Measurements from ENCODE around the gene AKT1. TPM values are rescaled to one million over a fixed set of nuclear protein-coding genes. Genes with fewer than 3 reads are reported as not detected.

The AKT1 gene
- total RNA-seq, 1 donor from 2014 or later = 123 TPM

DNA sequence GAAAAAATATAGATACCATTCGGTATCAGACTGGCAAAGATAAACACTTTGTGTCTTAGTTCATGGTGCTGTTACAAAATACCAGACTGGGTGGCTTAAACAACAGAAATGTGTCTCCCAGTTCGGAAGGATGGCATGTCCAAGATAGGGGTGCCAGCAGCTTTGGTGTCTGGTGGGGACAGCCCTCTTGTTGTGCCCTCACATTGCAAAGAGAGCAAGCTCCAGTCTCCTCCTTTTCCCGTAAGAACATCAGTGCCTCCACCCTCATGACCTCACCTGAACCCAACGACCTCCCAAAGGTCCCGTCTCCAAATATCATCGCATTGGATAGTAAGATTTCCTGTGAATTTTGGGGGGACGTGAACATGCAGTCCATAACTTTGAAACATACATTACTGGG lies 17.7 kb upstream of the AKT1 start:
- no peaks in the 10 kb centered on the region for H3K27me3 Mint-ChIP-seq
- peak overlapping the region; percentile 77 for H3K4me3 Mint-ChIP-seq
- TF ChIP-seq, protein P1, sequence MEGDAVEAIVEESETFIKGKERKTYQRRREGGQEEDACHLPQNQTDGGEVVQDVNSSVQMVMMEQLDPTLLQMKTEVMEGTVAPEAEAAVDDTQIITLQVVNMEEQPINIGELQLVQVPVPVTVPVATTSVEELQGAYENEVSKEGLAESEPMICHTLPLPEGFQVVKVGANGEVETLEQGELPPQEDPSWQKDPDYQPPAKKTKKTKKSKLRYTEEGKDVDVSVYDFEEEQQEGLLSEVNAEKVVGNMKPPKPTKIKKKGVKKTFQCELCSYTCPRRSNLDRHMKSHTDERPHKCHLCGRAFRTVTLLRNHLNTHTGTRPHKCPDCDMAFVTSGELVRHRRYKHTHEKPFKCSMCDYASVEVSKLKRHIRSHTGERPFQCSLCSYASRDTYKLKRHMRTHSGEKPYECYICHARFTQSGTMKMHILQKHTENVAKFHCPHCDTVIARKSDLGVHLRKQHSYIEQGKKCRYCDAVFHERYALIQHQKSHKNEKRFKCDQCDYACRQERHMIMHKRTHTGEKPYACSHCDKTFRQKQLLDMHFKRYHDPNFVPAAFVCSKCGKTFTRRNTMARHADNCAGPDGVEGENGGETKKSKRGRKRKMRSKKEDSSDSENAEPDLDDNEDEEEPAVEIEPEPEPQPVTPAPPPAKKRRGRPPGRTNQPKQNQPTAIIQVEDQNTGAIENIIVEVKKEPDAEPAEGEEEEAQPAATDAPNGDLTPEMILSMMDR (conservative IDR thresholded peaks at IDR 0.05) = no peak
- no peak for DNase-seq (ENCODE audit: extremely low spot score, unreplicated experiment)
- H3K9me3 Mint-ChIP-seq = no peaks in the 10 kb centered on the region
- peak overlapping the region; percentile 58 for H3K27ac Mint-ChIP-seq
- H3K4me1 Mint-ChIP-seq (ENCODE audit: unreplicated experiment) = peaks cover 14% of the 10 kb centered on the region
- no peaks in the 10 kb centered on the region for H3K36me3 Mint-ChIP-seq

DNA sequence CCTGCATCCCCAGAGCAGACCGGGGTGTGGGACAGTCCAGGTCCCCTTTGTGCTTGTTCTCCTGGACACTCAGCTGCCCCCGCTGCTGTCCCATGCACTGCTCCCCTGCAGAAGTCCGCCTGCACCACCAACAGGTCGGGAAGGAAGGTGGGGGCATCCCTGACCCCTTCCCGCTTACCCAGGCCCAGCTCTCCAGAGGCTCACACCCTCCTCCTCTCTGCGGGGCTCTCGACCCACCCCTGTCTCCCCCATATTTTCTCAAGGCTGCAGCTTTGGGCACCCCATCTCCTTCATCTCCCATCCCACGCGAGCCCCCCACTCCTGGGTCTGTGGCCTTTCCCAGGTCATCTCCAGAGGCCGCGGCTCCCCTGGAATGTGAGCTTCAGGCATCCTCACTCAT lies 14.8 kb upstream of the AKT1 start:
- H3K9me3 Mint-ChIP-seq = no peaks in the 10 kb centered on the region
- no peak for DNase-seq (ENCODE audit: extremely low spot score, unreplicated experiment)
- no peak overlapping the region for H3K27ac Mint-ChIP-seq
- no peak overlapping the region for H3K4me3 Mint-ChIP-seq
- H3K4me1 Mint-ChIP-seq (ENCODE audit: unreplicated experiment) = peaks cover 14% of the 10 kb centered on the region
- TF ChIP-seq, protein P1 (conservative IDR thresholded peaks at IDR 0.05) = no peak
- no peaks in the 10 kb centered on the region for H3K36me3 Mint-ChIP-seq
- H3K27me3 Mint-ChIP-seq = no peaks in the 10 kb centered on the region

DNA sequence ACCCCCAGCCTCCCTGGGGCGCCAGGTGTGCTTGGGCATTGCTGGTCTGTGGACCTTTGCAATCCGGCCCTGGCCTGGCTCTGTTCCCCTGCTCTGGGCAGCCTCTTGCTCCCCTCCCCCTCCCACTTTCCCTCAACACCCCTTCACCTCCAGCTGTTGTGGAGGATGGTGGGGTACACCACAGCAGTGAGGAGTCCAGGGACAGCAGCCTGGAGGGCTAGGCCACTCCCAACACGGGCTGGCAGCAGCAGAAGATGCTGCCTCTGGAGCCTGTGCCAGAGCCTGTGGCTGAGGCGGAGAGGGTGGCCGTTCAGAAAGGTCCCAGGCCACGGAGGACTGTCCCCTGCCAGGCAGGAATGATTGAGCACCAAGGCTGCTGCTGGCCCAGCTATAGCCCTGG lies 12.9 kb upstream of the AKT1 start:
- Mint-ChIP-seq H3K27ac (no peak overlapping the region), H3K36me3 (no peaks in the 10 kb centered on the region), H3K4me3 (no peak overlapping the region), H3K27me3 (no peaks in the 10 kb centered on the region), H3K4me1 (ENCODE audit: unreplicated experiment) (peaks cover 2% of the 10 kb centered on the region), H3K9me3 (no peaks in the 10 kb centered on the region)
- TF ChIP-seq, protein P1 (conservative IDR thresholded peaks at IDR 0.05) = no peak
- DNase-seq (ENCODE audit: extremely low spot score, unreplicated experiment) = no peak

DNA sequence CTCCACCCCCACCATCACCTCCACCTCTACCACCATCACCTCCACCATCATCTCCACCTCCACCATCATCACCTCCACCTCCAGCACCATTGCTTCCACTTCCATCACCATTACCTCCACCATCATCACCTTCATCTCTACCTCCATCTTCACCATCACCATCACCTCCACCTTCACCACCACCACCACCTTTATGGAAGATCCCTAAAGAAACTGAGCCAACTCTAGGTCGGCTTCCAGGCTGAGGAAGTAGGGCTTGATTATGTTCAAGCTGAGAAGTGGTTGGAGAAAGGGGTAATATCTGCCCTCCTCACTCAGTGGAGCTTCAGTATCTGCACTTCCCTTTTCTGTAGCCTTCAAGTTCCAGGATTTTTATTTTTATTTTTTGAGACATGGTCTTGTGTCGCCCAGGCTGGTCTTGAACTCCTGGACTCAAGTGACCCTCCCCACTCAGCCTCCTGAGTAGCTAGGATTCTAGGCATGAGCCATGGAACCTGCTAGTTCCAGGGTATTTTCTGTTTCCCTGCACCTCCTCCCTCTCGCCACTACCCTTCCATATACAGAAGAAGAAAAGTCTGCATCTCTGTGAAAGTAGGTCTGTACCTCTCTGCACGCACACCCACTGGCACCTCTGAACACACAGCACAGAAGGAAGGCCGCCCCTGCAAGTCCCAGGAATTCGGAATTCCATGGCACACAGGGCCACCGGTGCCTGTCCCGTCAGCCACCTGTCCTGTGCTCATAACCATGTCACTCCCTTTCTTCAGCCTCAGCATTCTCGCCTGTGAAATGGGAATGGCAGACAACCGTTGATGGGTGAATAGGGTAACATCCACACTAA lies 11.3 kb upstream of the AKT1 start:
- peak overlapping the region; percentile 58 for H3K27ac Mint-ChIP-seq

GRCh38 chr14:104805941-104806624 lies 10.5 kb upstream of the AKT1 start:
- no peak for DNase-seq (ENCODE audit: extremely low spot score, unreplicated experiment)
- H3K36me3 Mint-ChIP-seq = no peaks in the 10 kb centered on the region
- TF ChIP-seq, protein P1 (conservative IDR thresholded peaks at IDR 0.05) = no peak
- H3K27ac Mint-ChIP-seq = peak overlapping the region; percentile 58
- H3K4me1 Mint-ChIP-seq (ENCODE audit: unreplicated experiment) = no peaks in the 10 kb centered on the region
- H3K4me3 Mint-ChIP-seq = peak overlapping the region; percentile 31
- no peaks in the 10 kb centered on the region for H3K9me3 Mint-ChIP-seq
- peaks cover 6% of the 10 kb centered on the region for H3K27me3 Mint-ChIP-seq

More for the DNA sequence above, 11.3 kb upstream of the AKT1 start:
- Mint-ChIP-seq H3K36me3 (no peaks in the 10 kb centered on the region), H3K4me1 (ENCODE audit: unreplicated experiment) (no peaks in the 10 kb centered on the region), H3K4me3 (no peak overlapping the region), H3K27me3 (peaks cover 3% of the 10 kb centered on the region), H3K9me3 (no peaks in the 10 kb centered on the region)
- TF ChIP-seq, protein P1 (conservative IDR thresholded peaks at IDR 0.05) = no peak
- DNase-seq (ENCODE audit: extremely low spot score, unreplicated experiment) = no peak
